ENCODE data around the gene ZBTB21. TPM values are rescaled to one million over a fixed set of nuclear protein-coding genes. Genes with fewer than 3 reads are reported as not detected.

The ZBTB21 gene
- total and polyA plus RNA-seq, 9 of the 15 experiments (the other 6 are each of a cell fraction or from before 2014, with no cell fraction given), result 2.2 to 15.2 (median 8.7) TPM

DNA sequence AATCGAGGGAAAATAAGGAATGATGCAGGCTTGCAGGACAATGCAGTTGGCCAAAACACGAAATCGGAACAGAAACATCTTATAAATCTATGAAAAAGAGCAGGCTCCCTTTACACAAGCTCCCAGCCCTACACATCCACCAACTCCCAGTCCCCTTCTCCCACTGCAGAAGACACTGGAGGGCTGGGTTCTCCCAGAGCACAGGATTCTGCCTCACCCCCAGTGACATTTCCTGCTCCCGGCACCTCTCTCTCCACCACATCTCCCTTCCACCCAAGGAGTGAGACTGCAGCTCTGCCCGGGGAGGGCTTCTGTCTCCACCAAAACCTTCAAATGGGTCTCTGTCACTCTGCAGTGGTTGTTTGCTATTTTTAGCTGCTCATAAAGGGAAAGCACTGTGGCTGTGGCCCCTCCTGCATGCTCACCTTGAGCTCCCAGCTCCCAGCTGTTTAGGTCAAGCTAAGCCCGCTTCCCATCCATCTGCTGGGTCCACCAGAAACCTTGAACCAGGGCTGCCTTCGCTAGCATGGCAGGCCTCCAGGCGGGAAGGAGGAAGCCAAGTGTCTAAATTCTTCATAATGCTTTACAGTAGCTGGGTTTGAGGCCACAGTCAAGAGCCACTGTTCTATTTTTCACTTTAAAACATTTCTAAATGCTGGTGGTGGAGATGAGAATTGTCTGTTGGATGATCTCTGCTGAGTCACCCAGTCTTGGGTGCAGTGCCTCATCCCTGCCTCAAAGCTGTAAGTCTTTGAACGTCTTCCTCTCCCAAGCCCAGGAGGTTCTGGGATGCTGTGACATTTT, 53.0 kb downstream of the ZBTB21 start (continued):
- TF ChIP-seq, protein P1, sequence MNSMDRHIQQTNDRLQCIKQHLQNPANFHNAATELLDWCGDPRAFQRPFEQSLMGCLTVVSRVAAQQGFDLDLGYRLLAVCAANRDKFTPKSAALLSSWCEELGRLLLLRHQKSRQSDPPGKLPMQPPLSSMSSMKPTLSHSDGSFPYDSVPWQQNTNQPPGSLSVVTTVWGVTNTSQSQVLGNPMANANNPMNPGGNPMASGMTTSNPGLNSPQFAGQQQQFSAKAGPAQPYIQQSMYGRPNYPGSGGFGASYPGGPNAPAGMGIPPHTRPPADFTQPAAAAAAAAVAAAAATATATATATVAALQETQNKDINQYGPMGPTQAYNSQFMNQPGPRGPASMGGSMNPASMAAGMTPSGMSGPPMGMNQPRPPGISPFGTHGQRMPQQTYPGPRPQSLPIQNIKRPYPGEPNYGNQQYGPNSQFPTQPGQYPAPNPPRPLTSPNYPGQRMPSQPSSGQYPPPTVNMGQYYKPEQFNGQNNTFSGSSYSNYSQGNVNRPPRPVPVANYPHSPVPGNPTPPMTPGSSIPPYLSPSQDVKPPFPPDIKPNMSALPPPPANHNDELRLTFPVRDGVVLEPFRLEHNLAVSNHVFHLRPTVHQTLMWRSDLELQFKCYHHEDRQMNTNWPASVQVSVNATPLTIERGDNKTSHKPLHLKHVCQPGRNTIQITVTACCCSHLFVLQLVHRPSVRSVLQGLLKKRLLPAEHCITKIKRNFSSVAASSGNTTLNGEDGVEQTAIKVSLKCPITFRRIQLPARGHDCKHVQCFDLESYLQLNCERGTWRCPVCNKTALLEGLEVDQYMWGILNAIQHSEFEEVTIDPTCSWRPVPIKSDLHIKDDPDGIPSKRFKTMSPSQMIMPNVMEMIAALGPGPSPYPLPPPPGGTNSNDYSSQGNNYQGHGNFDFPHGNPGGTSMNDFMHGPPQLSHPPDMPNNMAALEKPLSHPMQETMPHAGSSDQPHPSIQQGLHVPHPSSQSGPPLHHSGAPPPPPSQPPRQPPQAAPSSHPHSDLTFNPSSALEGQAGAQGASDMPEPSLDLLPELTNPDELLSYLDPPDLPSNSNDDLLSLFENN (IDR thresholded peaks at IDR 0.05; ENCODE audit: low read depth in 2 of 2, low read length in 2 of 2), result no peak
- TF ChIP-seq MAFF (IDR thresholded peaks at IDR 0.05; ENCODE audit: low read length), result peak; percentile 97
- no peak for TF ChIP-seq ZNF75A (CRISPR knock-in tag; IDR thresholded peaks at IDR 0.05)
- TF ChIP-seq, protein P2, sequence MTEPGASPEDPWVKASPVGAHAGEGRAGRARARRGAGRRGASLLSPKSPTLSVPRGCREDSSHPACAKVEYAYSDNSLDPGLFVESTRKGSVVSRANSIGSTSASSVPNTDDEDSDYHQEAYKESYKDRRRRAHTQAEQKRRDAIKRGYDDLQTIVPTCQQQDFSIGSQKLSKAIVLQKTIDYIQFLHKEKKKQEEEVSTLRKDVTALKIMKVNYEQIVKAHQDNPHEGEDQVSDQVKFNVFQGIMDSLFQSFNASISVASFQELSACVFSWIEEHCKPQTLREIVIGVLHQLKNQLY (CRISPR knock-in tag; conservative IDR thresholded peaks at IDR 0.05), result no peak
- no peak for TF ChIP-seq LCOR (CRISPR knock-in tag; IDR thresholded peaks at IDR 0.05)
- no peak for TF ChIP-seq ZNF253 (CRISPR knock-in tag; conservative IDR thresholded peaks at IDR 0.05)

Measured in K562 (cell line).